H9 (cell line): ENCODE data around the gene ADAMTSL5. TPM values are rescaled to one million over a fixed set of nuclear protein-coding genes. Genes with fewer than 3 reads are reported as not detected.

ENCODE experiments used
- DNase-seq: peaks from one replicate; pipeline ENCODE4 v3.0.0-alpha.2; 2017
- H2AFZ ChIP-seq: one replicate; pipeline ENCODE4 v1.6.1; 2013; ENCODE audit warnings: mild to moderate bottlenecking, low read length, control low read depth, moderate library complexity
- H2AK5ac ChIP-seq: 2 replicates; pipeline ENCODE4 v1.6.1; 2013; ENCODE audit warnings: low read length, control low read depth, mixed read lengths; ENCODE audit not compliant: insufficient read length
- H2BK120ac ChIP-seq: one replicate; pipeline ENCODE4 v1.6.1; 2013; ENCODE audit warnings: low read depth, mild to moderate bottlenecking, low read length, control low read depth, inconsistent platforms; ENCODE audit not compliant: poor library complexity, severe bottlenecking
- H2BK12ac ChIP-seq: 2 replicates; pipeline ENCODE4 v1.6.1; 2013; ENCODE audit warnings: low read length, control low read depth, mixed read lengths, low read depth; ENCODE audit not compliant: insufficient read length
- H2BK15ac ChIP-seq: 2 replicates; pipeline ENCODE4 v1.6.1; 2013; ENCODE audit warnings: low read depth, low read length, control low read depth
- H2BK20ac ChIP-seq: one replicate; pipeline ENCODE4 v1.6.1; 2013; ENCODE audit warnings: low read depth, mild to moderate bottlenecking, low read length, control low read depth, inconsistent platforms; ENCODE audit not compliant: poor library complexity, severe bottlenecking
- H2BK5ac ChIP-seq: 2 replicates; pipeline ENCODE4 v1.6.1; 2013; ENCODE audit warnings: low read length, control low read depth, mixed read lengths; ENCODE audit not compliant: insufficient read length
- H3K14ac ChIP-seq: 2 replicates; pipeline ENCODE4 v1.6.1; 2013; ENCODE audit warnings: low read length, control low read depth; ENCODE audit not compliant: insufficient read depth
- H3K18ac ChIP-seq: 2 replicates; pipeline ENCODE4 v1.6.1; 2013; ENCODE audit warnings: low read depth, mild to moderate bottlenecking, mixed read lengths, low read length, control low read depth; ENCODE audit not compliant: insufficient read length
- H3K23ac ChIP-seq: 2 replicates; pipeline ENCODE4 v1.6.1; 2013; ENCODE audit warnings: low read length, control low read depth, mixed read lengths, low read depth; ENCODE audit not compliant: insufficient read length
- H3K23me2 ChIP-seq: 2 replicates; pipeline ENCODE4 v1.6.1; 2013; ENCODE audit warnings: low read depth, mild to moderate bottlenecking, mixed read lengths, low read length, control low read depth; ENCODE audit not compliant: insufficient read length, poor library complexity, severe bottlenecking
- H3K27ac ChIP-seq: 2 replicates; pipeline ENCODE4 v1.5.1; 2013; ENCODE audit warnings: low read length, control low read depth, mixed read lengths, low read depth; ENCODE audit not compliant: insufficient read length
- H3K27me3 ChIP-seq: 2 replicates; pipeline ENCODE4 v1.6.1; 2013; ENCODE audit warnings: low read length, control low read depth, inconsistent platforms; ENCODE audit not compliant: insufficient read depth
- H3K4ac ChIP-seq: 2 replicates; pipeline ENCODE4 v1.6.1; 2013; ENCODE audit warnings: low read depth, mild to moderate bottlenecking, control low read depth, inconsistent platforms, low read length, moderate library complexity
- H3K4me1 ChIP-seq: 2 replicates; pipeline ENCODE4 v1.6.1; 2013; ENCODE audit warnings: low read length, control low read depth, inconsistent platforms; ENCODE audit not compliant: insufficient read depth
- H3K4me2 ChIP-seq: 2 replicates; pipeline ENCODE4 v1.6.1; 2013; ENCODE audit warnings: low read length, control low read depth, mixed read lengths; ENCODE audit not compliant: insufficient read length, insufficient read depth
- H3K56ac ChIP-seq: 2 replicates; pipeline ENCODE4 v1.6.1; 2013; ENCODE audit warnings: low read depth, mild to moderate bottlenecking, mixed read lengths, low read length, control low read depth; ENCODE audit not compliant: insufficient read length
- H3K79me1 ChIP-seq: 2 replicates; pipeline ENCODE4 v1.6.1; 2013; ENCODE audit warnings: low read depth, mild to moderate bottlenecking, moderate library complexity, low read length, control low read depth, inconsistent platforms; ENCODE audit not compliant: insufficient read depth, poor library complexity, severe bottlenecking
- H3K79me2 ChIP-seq: 2 replicates; pipeline ENCODE4 v1.6.1; 2013; ENCODE audit warnings: low read length, control low read depth, inconsistent platforms; ENCODE audit not compliant: insufficient read depth
- H3K9ac ChIP-seq: 2 replicates; pipeline ENCODE4 v1.6.1; 2013; ENCODE audit warnings: low read length, control low read depth, mixed read lengths; ENCODE audit not compliant: insufficient read length; ENCODE audit errors: extremely low read depth
- H3K9me3 ChIP-seq: one replicate; pipeline ENCODE4 v1.6.1; 2013; ENCODE audit warnings: low read depth, low read length, inconsistent platforms; ENCODE audit not compliant: control insufficient read depth
- H3T11ph ChIP-seq: one replicate; pipeline ENCODE4 v1.6.1; 2013; ENCODE audit warnings: mild to moderate bottlenecking, low read length, control low read depth, inconsistent platforms
- H4K20me1 ChIP-seq: one replicate; pipeline ENCODE4 v1.6.1; 2013; ENCODE audit not compliant: control insufficient read depth, insufficient read length, insufficient read depth
- H4K5ac ChIP-seq: 2 replicates; pipeline ENCODE4 v1.6.1; 2013; ENCODE audit warnings: low read depth, mild to moderate bottlenecking, mixed read lengths, low read length, control low read depth; ENCODE audit not compliant: insufficient read length
- H4K8ac ChIP-seq: replicated peaks from 2 replicates; pipeline ENCODE4 v1.6.1; 2013; ENCODE audit warnings: low read length, control low read depth, mixed read lengths, low read depth; ENCODE audit not compliant: insufficient read length
- H4K91ac ChIP-seq: 2 replicates; pipeline ENCODE4 v1.6.1; 2013; ENCODE audit warnings: low read depth, mild to moderate bottlenecking, moderate library complexity, mixed read lengths, low read length, control low read depth; ENCODE audit not compliant: insufficient read length
- H3K27ac Mint-ChIP-seq, 3 experiments: 2 replicates in 2 of 3; 3 replicates in 1 of 3; pipeline ENCODE4 v1.8.0; 2020 to 2021; ENCODE audit warnings: mixed read lengths in 3 of 3, mild to moderate bottlenecking in 1 of 3, moderate library complexity in 1 of 3
- H3K27me3 Mint-ChIP-seq: 2 replicates; pipeline ENCODE4 v1.8.0; 2021; ENCODE audit warnings: low read depth, mild to moderate bottlenecking, moderate library complexity, mixed read lengths
- H3K36me3 Mint-ChIP-seq, 3 experiments: 2 replicates in 2 of 3; 3 replicates in 1 of 3; pipeline ENCODE4 v1.8.0; 2020 to 2021; ENCODE audit warnings: low read depth in 3 of 3, mixed read lengths in 3 of 3; ENCODE audit not compliant: insufficient read depth in 1 of 3
- H3K4me1 Mint-ChIP-seq, 2 experiments: 2 replicates each; pipeline ENCODE4 v1.8.0; 2020; ENCODE audit warnings: mixed read lengths in 2 of 2
- H3K4me3 Mint-ChIP-seq, 2 experiments: 2 replicates in 1 of 2; 3 replicates in 1 of 2; pipeline ENCODE4 v1.8.0; 2020 to 2021; ENCODE audit warnings: mild to moderate bottlenecking in 2 of 2, mixed read lengths in 2 of 2, moderate library complexity in 1 of 2
- H3K9me3 Mint-ChIP-seq, 2 experiments: 2 replicates in 1 of 2; 3 replicates in 1 of 2; pipeline ENCODE4 v1.8.0; 2020; ENCODE audit warnings: mild to moderate bottlenecking in 2 of 2, mixed read lengths in 2 of 2, moderate library complexity in 1 of 2
- CTCF ChIP-seq: fragments of 200-600 bp; sonication (generic); conservative IDR thresholded peaks from 3 replicates; pipeline ENCODE4 v1.8.0; 2021; ENCODE audit warnings: antibody characterized with exemption, mild to moderate bottlenecking
- WGBS: extraction: QIAGEN DNeasy Blood & Tissue Kit; methylation state at CpG from one replicate; pipeline ENCODE4 v1.1.7; 2013; ENCODE audit warnings: missing lambda C conversion rate, low lambda C conversion rate, mixed read lengths; ENCODE audit not compliant: insufficient read length; ENCODE audit errors: extremely low coverage; 5-methylcytosine and 5-hydroxymethylcytosine counted together
- total RNA-seq: library from RNA; stranded (reverse); gene quantifications from 2 replicates; pipeline ENCODE4 v1.2.1, GENCODE V29; 2021

ADAMTSL5 gene
- total RNA-seq, 1 experiment from 2014 or later: 1.5 TPM

DNA sequence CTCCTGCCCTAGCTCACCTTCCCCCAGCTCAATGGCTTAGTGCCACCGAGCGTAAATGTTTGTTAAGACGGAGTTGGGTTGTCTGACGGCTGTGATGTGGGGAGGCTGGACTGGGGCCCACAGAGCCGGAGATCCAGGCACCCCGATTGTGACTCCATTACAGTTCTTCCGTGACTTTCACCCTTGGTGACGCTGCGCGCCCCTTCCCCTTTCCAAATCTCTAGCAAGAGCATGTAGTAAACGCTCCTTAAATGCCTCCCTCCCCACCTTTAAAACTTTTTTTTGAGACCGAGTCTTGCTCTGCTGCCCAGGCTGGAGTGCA is 21.0 kb downstream of the ADAMTSL5 start:
- peak overlapping the region; percentile 32 for H3K4me2 ChIP-seq
- DNase-seq: no peak
- H3K23me2 ChIP-seq: peaks cover 9% of the 10 kb centered on the region
- no CpG with 5 or more reads among the region's 12 CpGs for WGBS
- peaks cover 3% of the 10 kb centered on the region; the same call in 1 of the 2 replicates for H3K27me3 ChIP-seq
- no peak overlapping the region for H3K4ac ChIP-seq
- Mint-ChIP-seq H3K27me3 (peaks cover 49% of the 10 kb centered on the region), H3K9me3 (no peaks in the 10 kb centered on the region; a peak in 1 of 5 replicates), H3K4me3 (peak overlapping the region; percentile 57 to 85), H3K4me1 (peaks cover 4 to 17% of the 10 kb centered on the region in 2 experiments), H3K36me3 (no peaks in the 10 kb centered on the region; a peak in 1 of 7 replicates), H3K27ac (no peak overlapping the region)
- H3K23ac ChIP-seq: no peak overlapping the region
- no peaks in the 10 kb centered on the region for H3K79me1 ChIP-seq
- no peak overlapping the region for H2BK12ac ChIP-seq
- no peak overlapping the region for H3K56ac ChIP-seq
- H2BK15ac ChIP-seq: no peak overlapping the region
- H4K8ac ChIP-seq: no peak overlapping the region
- no peak overlapping the region for H2BK20ac ChIP-seq
- no peaks in the 10 kb centered on the region for H4K20me1 ChIP-seq
- H3K27ac ChIP-seq: no peak overlapping the region
- H2BK5ac ChIP-seq: no peak overlapping the region
- no peaks in the 10 kb centered on the region for H3K9me3 ChIP-seq
- H2AK5ac ChIP-seq: no peak overlapping the region
- no peaks in the 10 kb centered on the region for H3K79me2 ChIP-seq
- no peak for TF ChIP-seq CTCF
- H3K14ac ChIP-seq: no peak overlapping the region
- H3T11ph ChIP-seq: no peak overlapping the region
- H4K5ac ChIP-seq: no peak overlapping the region
- H3K4me1 ChIP-seq: no peaks in the 10 kb centered on the region
- no peak overlapping the region for H3K18ac ChIP-seq
- H2AFZ ChIP-seq: no peak overlapping the region
- no peak overlapping the region for H3K9ac ChIP-seq
- H4K91ac ChIP-seq: no peak overlapping the region
- H2BK120ac ChIP-seq: no peak overlapping the region
